T-helper 2 cell (primary cell): Measurements from ENCODE around the gene PGM3.

Experiments used
- DNase-seq, 5 experiments: peaks; one replicate each; pipeline versions ENCODE4 v3.0.0 to v3.0.0-alpha.2; 2012 to 2022

PGM3 gene

GRCh38 chr6:83182114-83182513, 11.0 kb downstream of the PGM3 start:
- DNase-seq = no peak

- no peak for DNase-seq
Measured at GRCh38 chr6:83180426-83180950, 12.6 kb downstream of the PGM3 start.

- DNase-seq = no peak
Measured at GRCh38 chr6:83176246-83176645, 16.8 kb downstream of the PGM3 start.

GRCh38 chr6:83169511-83169910, 23.6 kb downstream of the PGM3 start:
- DNase-seq = no peak

GRCh38 chr6:83169106-83169505, 24.0 kb downstream of the PGM3 start:
- DNase-seq = no peak

- DNase-seq = no peak
Measured at GRCh38 chr6:83168556-83168955, 24.5 kb downstream of the PGM3 start.

GRCh38 chr6:83167726-83168278, 25.3 kb downstream of the PGM3 start:
- no peak for DNase-seq

- DNase-seq = no peak
Measured at GRCh38 chr6:83160167-83160566, 32.9 kb downstream of the PGM3 start.

- no peak for DNase-seq
Measured at GRCh38 chr6:83155794-83156193, 37.3 kb downstream of the PGM3 start.

- no peak for DNase-seq
Measured at GRCh38 chr6:83153883-83154521, 39.1 kb downstream of the PGM3 start.

GRCh38 chr6:83152913-83153312, 40.2 kb downstream of the PGM3 start:
- DNase-seq = no peak

GRCh38 chr6:83151114-83151513, 42.0 kb downstream of the PGM3 start:
- DNase-seq = no peak

- DNase-seq = no peak
Measured at GRCh38 chr6:83138758-83139157, 54.3 kb downstream of the PGM3 start.

GRCh38 chr6:83138118-83138722, 54.8 kb downstream of the PGM3 start:
- DNase-seq = no peak

GRCh38 chr6:83132121-83132520, 60.9 kb downstream of the PGM3 start:
- DNase-seq = no peak

GRCh38 chr6:83127976-83128375, 65.1 kb downstream of the PGM3 start:
- DNase-seq = no peak

GRCh38 chr6:83127258-83127657, 65.8 kb downstream of the PGM3 start:
- DNase-seq = no peak

GRCh38 chr6:83126807-83127206, 66.3 kb downstream of the PGM3 start:
- DNase-seq = no peak

GRCh38 chr6:83126223-83126622, 66.8 kb downstream of the PGM3 start:
- no peak for DNase-seq

- DNase-seq = no peak
Measured at GRCh38 chr6:83125425-83125824, 67.6 kb downstream of the PGM3 start.

GRCh38 chr6:83124553-83124952, 68.5 kb downstream of the PGM3 start:
- no peak for DNase-seq

- DNase-seq = no peak
Measured at GRCh38 chr6:83119742-83120300, 73.2 kb downstream of the PGM3 start.

GRCh38 chr6:83117802-83118201, 75.3 kb downstream of the PGM3 start:
- DNase-seq = no peak
